ENCODE measurements around the gene CDT1. TPM values are rescaled to one million over a fixed set of nuclear protein-coding genes. Genes with fewer than 3 reads are reported as not detected.
A peak's percentile ranks its signal among the peaks of the same experiment; 100 is the strongest.

CDT1 gene
- total and polyA plus RNA-seq, 2 experiments from 2014 or later = 32.6 to 187 TPM

DNA sequence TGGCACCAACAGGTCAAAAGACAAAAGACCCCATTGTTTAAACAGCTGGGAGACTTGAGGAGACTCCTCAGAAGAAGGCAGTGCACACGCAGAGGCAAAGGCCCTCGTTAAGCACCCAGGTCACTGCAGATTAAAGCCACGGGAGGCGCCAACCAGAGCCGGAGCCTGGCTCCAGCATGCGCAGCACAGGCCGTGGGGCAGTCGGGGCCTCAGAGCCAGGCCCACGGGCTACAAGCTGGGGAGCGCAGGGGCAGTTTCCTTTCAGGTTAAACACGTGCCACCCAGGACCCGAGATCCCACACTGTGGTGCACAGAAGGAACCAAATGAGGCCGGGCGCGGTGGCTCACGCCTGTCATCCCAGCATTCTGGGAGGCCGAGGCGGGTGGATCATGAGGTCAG is 27.8 kb upstream of the CDT1 start (continued):
- TF ChIP-seq REST (IDR thresholded peaks at IDR 0.05; ENCODE audit: unreplicated experiment) (no peak), EZH2 (IDR thresholded peaks at IDR 0.05; ENCODE audit: low read depth, unreplicated experiment) (no peak), ZNF331 (CRISPR knock-in tag; IDR thresholded peaks at IDR 0.05; ENCODE audit: low read depth) (no peak), STAT1 (IDR thresholded peaks at IDR 0.05; ENCODE audit: unreplicated experiment) (no peak)

GRCh38 chr16:88777471-88778270 is 25.9 kb upstream of the CDT1 start:
- no peak overlapping the region for H2AFZ ChIP-seq
- H3K4me3 Mint-ChIP-seq = peak overlapping the region; percentile 19; the same call in 1 of the 3 replicates
- H4K20me1 ChIP-seq (replicated peaks; ENCODE audit: insufficient read depth) = 0 out of 2 replicates have a peak, but pooled peaks cover under 1% of the 10 kb centered on the region
- no peaks in the 10 kb centered on the region for H3K36me3 ChIP-seq (ENCODE audit: insufficient read depth)
- H3K27me3 ChIP-seq (ENCODE audit: insufficient read depth) = no peaks in the 10 kb centered on the region
- H3K4me3 ChIP-seq = no peak overlapping the region
- peaks cover 40% of the 10 kb centered on the region for H3K4me1 Mint-ChIP-seq
- no peaks in the 10 kb centered on the region for H3K9me2 ChIP-seq (ENCODE audit: insufficient read depth)
- peaks cover 78% of the 10 kb centered on the region for H3K79me2 ChIP-seq (replicated peaks; ENCODE audit: insufficient read depth)
- no peak overlapping the region for H3K4me2 ChIP-seq
- ATAC-seq (peak; percentile 34), DNase-seq (ENCODE audit: low spot score) (peak; percentile 66)
- no peaks in the 10 kb centered on the region; the same call in 2 of the 3 replicates for H3K9me3 Mint-ChIP-seq
- H3F3A ChIP-seq (replicated peaks; ENCODE audit: low read depth) = no peaks in the 10 kb centered on the region
- H3K4me1 ChIP-seq (ENCODE audit: insufficient read depth) = peaks cover 19% of the 10 kb centered on the region; the same call in 1 of the 2 replicates
- H3K27ac ChIP-seq (ENCODE audit: low read depth) = peak overlapping the region; percentile 63
- H3K27ac Mint-ChIP-seq = peak overlapping the region; percentile 84; the same call in 1 of the 2 replicates
- H3K36me3 Mint-ChIP-seq (ENCODE audit: low read depth) = no peaks in the 10 kb centered on the region
- H3K27me3 Mint-ChIP-seq (ENCODE audit: insufficient read depth, low read depth, poor library complexity) = peaks cover 21% of the 10 kb centered on the region
- no peak for TF ChIP-seq CREB1 (CRISPR knock-in tag; IDR thresholded peaks at IDR 0.05; ENCODE audit: low read depth)
- no peak for TF ChIP-seq POLR2AphosphoS5 (IDR thresholded peaks at IDR 0.05; ENCODE audit: low read depth)
- no peak for TF ChIP-seq EZH2 (IDR thresholded peaks at IDR 0.05; ENCODE audit: low read depth, unreplicated experiment)
- TF ChIP-seq REST (IDR thresholded peaks at IDR 0.05; ENCODE audit: unreplicated experiment) = no peak
- no peak for TF ChIP-seq ZNF462 (CRISPR knock-in tag; IDR thresholded peaks at IDR 0.05)
- no peak for TF ChIP-seq ETS1 (IDR thresholded peaks at IDR 0.05)
- TF ChIP-seq ZNF114 (CRISPR knock-in tag; IDR thresholded peaks at IDR 0.05) = no peak
